IMR-90 (cell line): ENCODE results near the gene USP10. TPM values are rescaled to one million over a fixed set of nuclear protein-coding genes. Genes with fewer than 3 reads are reported as not detected.

Experiments used
- ATAC-seq: fragments of 200-7000 bp; cut with Tn5 transposase; 2 replicates; pipeline ENCODE4 v1.9.1; 2020; ENCODE audit warnings: low read depth, mild to moderate bottlenecking, moderate library complexity
- BruUV-seq: library from RNA; stranded (reverse); fragments of 400-500 nt; replicated peaks from 2 replicates; lab custom pipeline; 2021; lab: Mats Ljungman, UMichigan
- CTCF ChIA-PET: fragments of 300-600 bp; formaldehyde crosslinking; extraction: SDS; loops from one replicate; lab custom pipeline; 2021; ENCODE audit warnings: antibody characterized with exemption; lab: Yijun Ruan, JAX
- POLR2A ChIA-PET: fragments of 300-600 bp; sonication (Branson Sonifier 250); formaldehyde crosslinking; loops from one replicate; lab custom pipeline; 2022; ENCODE audit warnings: antibody characterized with exemption; ENCODE audit not compliant: unreplicated experiment; lab: Charles Lee
- DNase-seq: peaks from one replicate; pipeline ENCODE4 v3.0.0; 2013
- H2AFZ ChIP-seq: replicated peaks from 2 replicates; pipeline ENCODE3; 2013; ENCODE audit warnings: low read length, mild to moderate bottlenecking; ENCODE audit not compliant: poor library complexity
- H2AK5ac ChIP-seq: 2 replicates; pipeline ENCODE4 v1.6.1; 2013; ENCODE audit warnings: low read depth, low read length, inconsistent platforms
- H2AK9ac ChIP-seq: replicated peaks from 2 replicates; pipeline ENCODE3; 2013; ENCODE audit warnings: mild to moderate bottlenecking, low read depth, low read length, moderate library complexity; ENCODE audit not compliant: poor library complexity
- H2BK120ac ChIP-seq: 2 replicates; pipeline ENCODE4 v1.6.1; 2013; ENCODE audit warnings: low read depth, low read length, inconsistent platforms
- H2BK15ac ChIP-seq: 3 replicates; pipeline ENCODE4 v1.6.1; 2013; ENCODE audit warnings: low read depth, low read length, inconsistent platforms
- H2BK20ac ChIP-seq: 2 replicates; pipeline ENCODE4 v1.6.1; 2013; ENCODE audit warnings: low read depth, mild to moderate bottlenecking, inconsistent platforms, low read length, moderate library complexity
- H2BK5ac ChIP-seq: 2 replicates; pipeline ENCODE4 v1.6.1; 2013; ENCODE audit warnings: mild to moderate bottlenecking, low read depth, low read length, inconsistent platforms; ENCODE audit not compliant: poor library complexity, severe bottlenecking
- H3K14ac ChIP-seq: replicated peaks from 2 replicates; pipeline ENCODE4 v1.6.1; 2013; ENCODE audit warnings: low read depth, low read length, inconsistent platforms
- H3K18ac ChIP-seq: 2 replicates; pipeline ENCODE4 v1.6.1; 2013; ENCODE audit warnings: low read depth, low read length, control low read depth
- H3K23ac ChIP-seq: 2 replicates; pipeline ENCODE4 v1.6.1; 2013; ENCODE audit warnings: low read depth, low read length, inconsistent platforms
- H3K27ac ChIP-seq: 2 replicates; pipeline ENCODE4 v1.5.1; 2013; ENCODE audit warnings: mild to moderate bottlenecking, control low read depth, low read length; ENCODE audit not compliant: insufficient read depth
- H3K27me3 ChIP-seq: 2 replicates; pipeline ENCODE4 v1.6.1; 2013; ENCODE audit warnings: low read length; ENCODE audit not compliant: control insufficient read depth, insufficient read depth
- H3K36me3 ChIP-seq: 2 replicates; pipeline ENCODE4 v1.6.1; 2013; ENCODE audit warnings: low read length, mixed read lengths; ENCODE audit not compliant: control insufficient read depth, insufficient read depth
- H3K4ac ChIP-seq: 2 replicates; pipeline ENCODE4 v1.6.1; 2013; ENCODE audit warnings: low read depth, low read length, inconsistent platforms
- H3K4me1 ChIP-seq: 2 replicates; pipeline ENCODE4 v1.6.1; 2013; ENCODE audit warnings: low read length, mixed read lengths; ENCODE audit not compliant: control insufficient read depth, insufficient read depth
- H3K4me2 ChIP-seq: 2 replicates; pipeline ENCODE4 v1.6.1; 2013; ENCODE audit warnings: low read depth, mild to moderate bottlenecking, control low read depth, low read length, moderate library complexity
- H3K4me3 ChIP-seq: 2 replicates; pipeline ENCODE4 v1.5.1; 2013; ENCODE audit warnings: low read depth, mild to moderate bottlenecking, control low read depth, low read length, moderate library complexity; ENCODE audit not compliant: insufficient read depth
- H3K56ac ChIP-seq: 2 replicates; pipeline ENCODE4 v1.6.1; 2013; ENCODE audit warnings: low read length, inconsistent platforms; ENCODE audit not compliant: insufficient read depth; ENCODE audit errors: extremely low read depth
- H3K79me1 ChIP-seq, 2 experiments: 2 replicates each; pipeline ENCODE4 v1.6.1; 2013; ENCODE audit warnings: low read length in 2 of 2, inconsistent platforms in 1 of 2, low read depth in 1 of 2
- H3K9ac ChIP-seq: 2 replicates; pipeline ENCODE4 v1.6.1; 2013; ENCODE audit warnings: low read depth, low read length, control low read depth
- H3K9me1 ChIP-seq: 2 replicates; pipeline ENCODE4 v1.6.1; 2013; ENCODE audit warnings: low read length, inconsistent platforms; ENCODE audit not compliant: insufficient read depth
- H3K9me3 ChIP-seq: 2 replicates; pipeline ENCODE4 v1.6.1; 2013; ENCODE audit warnings: low read length; ENCODE audit not compliant: control insufficient read depth, insufficient read depth
- H4K20me1 ChIP-seq: 2 replicates; pipeline ENCODE4 v1.6.1; 2013; ENCODE audit warnings: low read length, inconsistent platforms; ENCODE audit not compliant: insufficient read depth
- H4K5ac ChIP-seq: 2 replicates; pipeline ENCODE4 v1.6.1; 2013; ENCODE audit warnings: mild to moderate bottlenecking, low read depth, low read length, control low read depth
- H4K8ac ChIP-seq, 2 experiments: 2 replicates each; pipeline ENCODE4 v1.6.1; 2013; ENCODE audit warnings: low read depth in 2 of 2, low read length in 2 of 2, control low read depth in 1 of 2, inconsistent platforms in 1 of 2
- H4K91ac ChIP-seq: 2 replicates; pipeline ENCODE4 v1.6.1; 2013; ENCODE audit warnings: low read depth, low read length, inconsistent platforms; ENCODE audit not compliant: insufficient read depth
- BHLHE40 ChIP-seq: fragments of 150-350 bp; IDR thresholded peaks from 2 replicates; pipeline ENCODE4 v1.6.1; 2016; ENCODE audit warnings: mild to moderate bottlenecking, low read depth, low read length
- CEBPB ChIP-seq: IDR thresholded peaks from 2 replicates; pipeline ENCODE4 v1.6.1; 2012; ENCODE audit warnings: low read depth, low read length, improper control_type of control experiment
- CHD1 ChIP-seq: IDR thresholded peaks from 2 replicates; pipeline ENCODE4 v1.6.1; 2012; ENCODE audit warnings: low read depth, low read length, improper control_type of control experiment
- FOS ChIP-seq: fragments of 150-350 bp; IDR thresholded peaks from 2 replicates; pipeline ENCODE4 v1.6.1; 2016; ENCODE audit warnings: low read depth, low read length
- MXI1 ChIP-seq: IDR thresholded peaks from 2 replicates; pipeline ENCODE4 v1.6.1; 2012; ENCODE audit warnings: low read depth, mild to moderate bottlenecking, low read length, moderate library complexity, borderline replicate concordance
- NFE2L2 ChIP-seq: fragments of 150-350 bp; IDR thresholded peaks from 2 replicates; pipeline ENCODE4 v1.6.1; 2016; ENCODE audit warnings: low read depth, mild to moderate bottlenecking, low read length
- POLR2A ChIP-seq: IDR thresholded peaks from 2 replicates; pipeline ENCODE4 v1.6.1; 2012; ENCODE audit warnings: mild to moderate bottlenecking, low read depth, low read length
- RAD21 ChIP-seq: IDR thresholded peaks from 2 replicates; pipeline ENCODE4 v1.6.1; 2012; ENCODE audit warnings: low read length, improper control_type of control experiment
- RCOR1 ChIP-seq: IDR thresholded peaks from 2 replicates; pipeline ENCODE4 v1.6.1; 2012; ENCODE audit warnings: mild to moderate bottlenecking, low read length, improper control_type of control experiment; ENCODE audit not compliant: insufficient replicate concordance
- RFX5 ChIP-seq: IDR thresholded peaks from 2 replicates; pipeline ENCODE4 v1.8.0; 2012; ENCODE audit warnings: low read depth, mild to moderate bottlenecking, low read length, moderate library complexity
- SMC3 ChIP-seq: fragments of 150-350 bp; IDR thresholded peaks from 2 replicates; pipeline ENCODE4 v1.6.1; 2016; ENCODE audit warnings: low read depth, mild to moderate bottlenecking, antibody characterized with exemption, low read length, moderate library complexity
- WGBS, 2 experiments: methylation state at CpG; one replicate each; pipeline versions ENCODE4 v1.1.5 to v1.1.7; 2013; ENCODE audit warnings: missing lambda C conversion rate in 2 of 2; ENCODE audit not compliant: insufficient read length in 1 of 2; ENCODE audit errors: extremely low coverage in 2 of 2; 5-methylcytosine and 5-hydroxymethylcytosine counted together
- dilution Hi-C: fragments of 300-500 bp; cut with HindIII; formaldehyde crosslinking; loops from one replicate; pipeline ENCODE4 v1.14.3; 2018; ENCODE audit warnings: low sequenced_read_pairs; ENCODE audit not compliant: unreplicated experiment
- in situ Hi-C: fragments of 300-500 bp; cut with MboI; formaldehyde crosslinking; loops from 3 replicates; pipeline ENCODE4 v1.14.3; 2019; ENCODE audit warnings: low sequenced_read_pairs, inconsistent platforms, mixed read lengths
- intact Hi-C: fragments of 100-400 bp; cut with micrococcal nuclease; formaldehyde crosslinking; loops from 2 replicates; pipeline ENCODE4 v1.10.0; 2022
- polyA plus RNA-seq, 3 experiments: library from polyadenylated mRNA; depleted of rRNA; stranded (reverse); fragments of >200 nt; gene quantifications; 2 replicates each; pipeline ENCODE4 v1.2.3, GENCODE V29; 2012; ENCODE audit warnings: low replicate concordance in 1 of 3
- total RNA-seq: library from RNA; depleted of rRNA; stranded (reverse); fragments of >200 nt; gene quantifications from 2 replicates; pipeline ENCODE4 v1.2.3, GENCODE V29; 2012
- TF ChIP-seq, protein P1 (sequence below): conservative IDR thresholded peaks from 2 replicates; pipeline ENCODE4 v1.5.1; 2012; ENCODE audit warnings: mild to moderate bottlenecking, low read depth, low read length, improper control_type of control experiment

USP10 gene
- total and polyA plus RNA-seq, 2 of the 4 experiments (the other 2 are of a cell fraction), result 54.3 to 79.0 TPM

DNA sequence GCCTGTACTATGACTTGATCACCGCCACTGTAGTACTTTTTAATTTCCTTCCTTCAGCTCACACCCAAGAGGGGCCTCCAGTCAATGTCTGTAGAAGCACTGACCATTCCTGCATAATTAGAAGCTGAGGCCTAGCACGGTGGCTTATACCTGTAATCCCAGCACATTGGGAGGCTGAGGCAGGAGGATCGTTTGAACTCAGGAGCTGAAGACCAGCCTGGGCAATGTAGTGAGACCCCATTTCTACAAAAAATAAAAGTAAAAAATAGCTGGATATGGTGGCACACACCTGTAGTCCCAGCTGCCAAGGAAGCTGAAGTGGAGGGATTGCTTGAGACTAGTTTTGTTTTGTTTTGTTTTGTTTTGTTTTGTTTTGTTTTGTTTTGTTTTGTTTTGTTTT, 45.6 kb upstream of the USP10 start:
- Histone ChIP-seq H2BK120ac (no peak overlapping the region), H3K4me3 (no peak overlapping the region), H3K79me1 (peaks cover 43 to 82% of the 10 kb centered on the region in 2 experiments), H4K20me1 (peaks cover 41% of the 10 kb centered on the region), H3K4me2 (no peak overlapping the region), H2BK15ac (no peak overlapping the region), H4K91ac (no peak overlapping the region), H4K5ac (no peak overlapping the region), H3K9ac (no peak overlapping the region), H3K36me3 (peaks cover 43% of the 10 kb centered on the region), H3K23ac (no peak overlapping the region), H2BK20ac (no peak overlapping the region), H3K14ac (no peak overlapping the region), H2AFZ (no peak overlapping the region), H3K9me3 (no peaks in the 10 kb centered on the region), H3K27ac (no peak overlapping the region), H3K18ac (no peak overlapping the region), H3K27me3 (no peaks in the 10 kb centered on the region), H2AK5ac (no peak overlapping the region), H3K4me1 (peaks cover 8% of the 10 kb centered on the region), H2BK5ac (no peak overlapping the region), H3K9me1 (peaks cover 22% of the 10 kb centered on the region), H4K8ac (no peak overlapping the region), H3K56ac (no peak overlapping the region), H3K4ac (no peak overlapping the region), H2AK9ac (no peak overlapping the region)
- DNase-seq (no peak), ATAC-seq (no peak)
- WGBS, 2 experiments, result 100% methylated on average over 1 of the region's 3 CpGs; no CpG with 5 or more reads in 1 of the 2 experiments
- intact Hi-C loops, result no loop called here
- CTCF ChIA-PET, result interaction anchor here (0.6 kb wide), 1 partner anchor 125 kb away, joined by 3 read pairs; no protein-coding TSS in a partner anchor
- in situ Hi-C loops, result no loop called here
- POLR2A ChIA-PET, result no interaction called here
- dilution Hi-C loops, result no loop called here
- TF ChIP-seq CHD1 (no peak), BHLHE40 (no peak), NFE2L2 (no peak), FOS (no peak), RFX5 (no peak), RAD21 (no peak), SMC3 (no peak), CEBPB (no peak), POLR2A (no peak), MXI1 (no peak), RCOR1 (no peak)
- TF ChIP-seq, protein P1, sequence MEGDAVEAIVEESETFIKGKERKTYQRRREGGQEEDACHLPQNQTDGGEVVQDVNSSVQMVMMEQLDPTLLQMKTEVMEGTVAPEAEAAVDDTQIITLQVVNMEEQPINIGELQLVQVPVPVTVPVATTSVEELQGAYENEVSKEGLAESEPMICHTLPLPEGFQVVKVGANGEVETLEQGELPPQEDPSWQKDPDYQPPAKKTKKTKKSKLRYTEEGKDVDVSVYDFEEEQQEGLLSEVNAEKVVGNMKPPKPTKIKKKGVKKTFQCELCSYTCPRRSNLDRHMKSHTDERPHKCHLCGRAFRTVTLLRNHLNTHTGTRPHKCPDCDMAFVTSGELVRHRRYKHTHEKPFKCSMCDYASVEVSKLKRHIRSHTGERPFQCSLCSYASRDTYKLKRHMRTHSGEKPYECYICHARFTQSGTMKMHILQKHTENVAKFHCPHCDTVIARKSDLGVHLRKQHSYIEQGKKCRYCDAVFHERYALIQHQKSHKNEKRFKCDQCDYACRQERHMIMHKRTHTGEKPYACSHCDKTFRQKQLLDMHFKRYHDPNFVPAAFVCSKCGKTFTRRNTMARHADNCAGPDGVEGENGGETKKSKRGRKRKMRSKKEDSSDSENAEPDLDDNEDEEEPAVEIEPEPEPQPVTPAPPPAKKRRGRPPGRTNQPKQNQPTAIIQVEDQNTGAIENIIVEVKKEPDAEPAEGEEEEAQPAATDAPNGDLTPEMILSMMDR, result no peak
- BruUV-seq, result no TSS peak
